ENCODE results near the gene CAMK2D. TPM values are rescaled to one million over a fixed set of nuclear protein-coding genes. Genes with fewer than 3 reads are reported as not detected.

Gene CAMK2D
- total and polyA plus RNA-seq, 7 donors, result 24.3 to 78.1 (median 54.0) TPM

DNA sequence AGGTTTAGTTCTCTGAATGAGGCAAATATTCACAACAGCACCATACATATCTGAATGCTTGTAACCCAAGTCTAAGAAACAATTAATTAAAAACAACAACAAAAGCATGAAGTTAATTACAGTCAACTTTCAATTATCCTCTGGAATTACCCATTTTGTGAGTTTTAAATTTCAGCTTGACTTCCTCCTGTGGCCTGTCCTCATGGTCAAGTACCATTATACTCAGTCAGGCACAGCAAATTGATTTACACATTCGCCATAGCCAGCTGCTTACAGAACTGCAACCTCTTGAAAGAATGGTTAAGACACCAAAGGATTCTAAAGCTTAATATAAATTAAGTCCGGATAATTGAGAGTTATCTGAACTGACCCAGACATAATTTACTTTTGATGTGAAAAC is 306.5 kb downstream of the CAMK2D start:
- H3K4me1 ChIP-seq, result peaks cover 0 to 56% (median 31%) of the 10 kb centered on the region in 4 donors
- H3K4me3 ChIP-seq, result no peak overlapping the region
- no peaks in the 10 kb centered on the region for H3K9me3 ChIP-seq
- DNase-seq, result no peak
- TF ChIP-seq, protein P1, sequence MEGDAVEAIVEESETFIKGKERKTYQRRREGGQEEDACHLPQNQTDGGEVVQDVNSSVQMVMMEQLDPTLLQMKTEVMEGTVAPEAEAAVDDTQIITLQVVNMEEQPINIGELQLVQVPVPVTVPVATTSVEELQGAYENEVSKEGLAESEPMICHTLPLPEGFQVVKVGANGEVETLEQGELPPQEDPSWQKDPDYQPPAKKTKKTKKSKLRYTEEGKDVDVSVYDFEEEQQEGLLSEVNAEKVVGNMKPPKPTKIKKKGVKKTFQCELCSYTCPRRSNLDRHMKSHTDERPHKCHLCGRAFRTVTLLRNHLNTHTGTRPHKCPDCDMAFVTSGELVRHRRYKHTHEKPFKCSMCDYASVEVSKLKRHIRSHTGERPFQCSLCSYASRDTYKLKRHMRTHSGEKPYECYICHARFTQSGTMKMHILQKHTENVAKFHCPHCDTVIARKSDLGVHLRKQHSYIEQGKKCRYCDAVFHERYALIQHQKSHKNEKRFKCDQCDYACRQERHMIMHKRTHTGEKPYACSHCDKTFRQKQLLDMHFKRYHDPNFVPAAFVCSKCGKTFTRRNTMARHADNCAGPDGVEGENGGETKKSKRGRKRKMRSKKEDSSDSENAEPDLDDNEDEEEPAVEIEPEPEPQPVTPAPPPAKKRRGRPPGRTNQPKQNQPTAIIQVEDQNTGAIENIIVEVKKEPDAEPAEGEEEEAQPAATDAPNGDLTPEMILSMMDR (IDR thresholded peaks at IDR 0.05), result no peak
- TF ChIP-seq POLR2AphosphoS5 (IDR thresholded peaks at IDR 0.05) (no peak), POLR2A (IDR thresholded peaks at IDR 0.05) (no peak), EP300 (IDR thresholded peaks at IDR 0.05) (no peak)
- no peaks in the 10 kb centered on the region for H3K27me3 ChIP-seq
- intact Hi-C loops (cut with DNase I), result no loop called here
- 85 to 92% methylated on average over 2 of the region's 2 CpGs for WGBS, 2 donors
- H3K36me3 ChIP-seq, result peaks cover 0 to 21% (median 2%) of the 10 kb centered on the region in 4 donors
- peak overlapping the region in 3 of 4 donors; percentile 71 to 80 (median 75) for H3K27ac ChIP-seq

DNA sequence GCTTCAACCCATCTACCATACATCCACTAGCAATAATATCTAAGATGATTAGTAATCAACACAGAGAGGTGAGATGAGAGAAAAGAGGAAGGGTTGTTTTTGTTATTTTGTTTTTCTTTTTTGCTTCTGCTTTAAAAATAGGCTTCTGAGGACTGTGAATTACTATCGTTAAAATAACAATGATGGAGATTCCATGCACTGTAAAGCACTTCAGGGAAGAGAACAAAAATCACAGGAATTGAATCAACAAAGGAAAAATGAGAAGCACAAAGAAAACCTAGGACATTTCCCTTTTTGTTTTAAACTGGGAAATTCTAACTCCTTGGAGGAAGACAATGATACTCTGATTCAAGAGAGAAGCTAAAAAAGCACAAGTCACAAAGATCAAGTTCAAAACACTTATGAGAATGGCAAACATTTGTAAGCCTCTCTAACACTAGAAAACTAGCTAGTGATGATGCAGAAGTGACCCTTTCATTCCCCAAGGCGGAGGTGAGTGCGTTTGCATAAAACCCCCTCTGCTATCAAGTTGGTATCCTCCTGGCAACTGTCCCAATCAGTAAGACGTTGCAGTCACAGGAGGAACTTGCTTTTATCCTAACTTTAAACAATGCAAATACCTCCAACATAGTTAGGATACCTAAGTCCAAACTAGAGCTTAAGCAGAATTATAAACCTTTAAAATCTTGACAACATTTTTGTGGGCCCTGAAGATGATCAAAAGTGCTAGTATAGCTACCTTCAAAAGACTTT is 308.5 kb downstream of the CAMK2D start:
- intact Hi-C loops (cut with DNase I), result no loop called here
- TF ChIP-seq EP300 (IDR thresholded peaks at IDR 0.05) (no peak), POLR2AphosphoS5 (IDR thresholded peaks at IDR 0.05) (peak in 1 of 4 donors; percentile 41)
- TF ChIP-seq, protein P1 (IDR thresholded peaks at IDR 0.05), result no peak
- 56 to 67% methylated on average over 4 of the region's 4 CpGs for WGBS, 2 donors
- no peaks in the 10 kb centered on the region for H3K9me3 ChIP-seq
- peaks cover 0 to 65% (median 40%) of the 10 kb centered on the region in 4 donors for H3K4me1 ChIP-seq
- no peaks in the 10 kb centered on the region for H3K27me3 ChIP-seq
- H3K4me3 ChIP-seq, result no peak overlapping the region
- H3K36me3 ChIP-seq, result peaks cover 0 to 21% (median 2%) of the 10 kb centered on the region in 4 donors
- H3K27ac ChIP-seq, result peak overlapping the region; percentile 70 to 80 (median 73)
- DNase-seq, result no peak

DNA sequence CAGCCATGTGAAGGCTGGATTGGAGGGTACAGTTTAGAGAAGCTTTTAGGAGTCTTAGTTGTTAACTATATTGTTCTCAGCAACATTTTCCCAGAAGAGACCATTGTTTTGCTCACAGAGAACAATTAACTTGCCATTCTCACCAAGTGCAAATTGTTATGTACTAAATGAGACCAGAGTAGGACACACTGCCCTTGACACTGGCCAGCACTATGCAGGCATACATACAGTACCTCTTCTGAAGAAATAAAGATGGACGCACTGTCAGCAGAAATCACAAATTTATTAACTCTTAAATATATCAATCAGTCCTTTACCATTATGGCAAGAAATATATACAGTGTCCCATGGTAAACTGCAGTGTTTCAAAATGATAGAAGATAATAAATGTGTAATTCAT is 309.4 kb downstream of the CAMK2D start:
- 96 to 98% methylated on average over 1 of the region's 1 CpG for WGBS, 2 donors
- intact Hi-C loops (cut with DNase I), result no loop called here
- Histone ChIP-seq H3K27me3 (no peaks in the 10 kb centered on the region), H3K9me3 (no peaks in the 10 kb centered on the region), H3K4me1 (peaks cover 0 to 69% (median 49%) of the 10 kb centered on the region in 4 donors), H3K4me3 (no peak overlapping the region), H3K27ac (peak overlapping the region; percentile 70 to 80 (median 73)), H3K36me3 (peaks cover 0 to 17% (median 1%) of the 10 kb centered on the region in 4 donors)
- TF ChIP-seq, protein P1 (IDR thresholded peaks at IDR 0.05), result no peak
- TF ChIP-seq POLR2AphosphoS5 (IDR thresholded peaks at IDR 0.05) (no peak), EP300 (IDR thresholded peaks at IDR 0.05) (no peak), POLR2A (IDR thresholded peaks at IDR 0.05) (no peak)
- DNase-seq, result no peak

DNA sequence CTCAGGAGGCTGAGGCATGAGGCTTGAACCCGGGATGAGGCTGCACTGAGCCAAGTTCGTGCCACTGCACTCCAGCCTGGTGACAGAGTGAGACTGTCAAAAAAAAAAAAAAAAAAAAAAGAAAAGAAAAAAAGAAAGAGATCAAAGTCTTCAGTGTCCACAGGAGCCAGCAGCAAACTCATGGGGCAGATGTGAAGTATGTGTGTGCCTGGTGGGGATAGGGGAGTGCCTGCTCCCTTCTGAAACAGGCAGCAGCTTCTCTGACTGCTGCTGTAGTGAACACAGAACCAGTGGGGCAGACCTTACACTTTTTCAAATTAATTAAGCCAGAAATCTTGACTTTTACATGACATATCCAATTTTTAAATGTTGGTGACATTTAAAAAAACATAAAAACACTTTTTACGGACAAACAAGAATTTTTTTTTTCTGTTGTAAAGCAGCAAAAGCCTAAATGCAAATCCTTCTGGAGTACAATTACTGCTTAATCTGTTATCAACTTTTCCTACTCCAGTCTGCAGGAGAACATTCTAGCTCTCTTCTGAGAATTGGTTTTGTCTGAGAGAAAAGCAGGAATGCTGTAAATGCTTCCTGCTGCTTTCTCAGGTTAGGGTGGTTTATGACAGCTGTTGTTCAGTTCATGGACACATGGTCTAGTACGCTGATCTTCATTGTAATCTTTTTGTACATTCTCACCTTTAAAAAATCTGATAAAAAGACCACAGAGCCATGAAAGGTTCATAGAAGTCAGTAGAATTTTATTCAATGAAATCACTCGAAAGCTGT is 311.1 kb downstream of the CAMK2D start:
- Histone ChIP-seq H3K27me3 (no peaks in the 10 kb centered on the region), H3K4me1 (peaks cover 0 to 86% (median 57%) of the 10 kb centered on the region in 4 donors), H3K9me3 (no peaks in the 10 kb centered on the region), H3K4me3 (no peak overlapping the region), H3K27ac (peak overlapping the region; percentile 66 to 80 (median 70)), H3K36me3 (peaks cover 0 to 1% (median 0%) of the 10 kb centered on the region in 4 donors)
- DNase-seq, result no peak
- 96 to 98% methylated on average over 5 of the region's 5 CpGs for WGBS, 2 donors
- intact Hi-C loops (cut with DNase I), result no loop called here
- no peak for TF ChIP-seq EP300 (IDR thresholded peaks at IDR 0.05)
- TF ChIP-seq, protein P1 (IDR thresholded peaks at IDR 0.05), result no peak

Measured in sigmoid colon (tissue), 7 donors.